A673 (cell line): ENCODE measurements around the gene TMEM61.
"Not testable (repeated sequence)": the region's sequence is repeated elsewhere in the genome, so short reads cannot be mapped to it uniquely, and the experiment has no call there.

Source experiments
- EZH2 ChIP-seq: fragments of 200-600 bp; sonication (generic); IDR thresholded peaks from 2 replicates; pipeline ENCODE4 v1.6.1; 2017; ENCODE audit warnings: borderline replicate concordance, low read depth, mild to moderate bottlenecking, mixed read lengths, antibody characterized with exemption, low read length; ENCODE audit not compliant: poor library complexity, severe bottlenecking
- TF ChIP-seq, protein P1 (sequence below): fragments of 300-800, 200-600 bp; sonication (generic); conservative IDR thresholded peaks from 2 replicates; pipeline ENCODE4 v1.5.1; 2017; ENCODE audit warnings: low read depth, mild to moderate bottlenecking, antibody characterized with exemption, low read length, moderate library complexity, mixed read lengths

DNA sequence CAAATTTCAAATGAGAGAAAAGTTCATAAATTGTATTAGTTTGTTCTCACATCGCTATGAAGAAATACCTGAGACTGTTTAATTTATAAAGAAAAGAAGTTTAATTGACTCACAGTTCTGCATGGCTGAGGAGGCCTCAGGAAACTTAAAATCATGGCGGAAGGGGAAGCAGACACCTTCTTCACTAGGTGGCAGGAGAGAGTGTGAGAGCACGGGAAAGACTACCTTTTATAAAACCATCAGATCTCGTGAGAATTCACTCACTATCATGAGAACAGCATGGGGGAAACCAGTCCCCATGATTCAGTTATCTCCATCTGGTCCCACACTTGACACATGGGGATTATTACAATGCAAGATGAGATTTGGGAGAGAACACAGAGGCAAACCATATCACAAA lies 41.5 kb upstream of the TMEM61 start:
- TF ChIP-seq, protein P1, sequence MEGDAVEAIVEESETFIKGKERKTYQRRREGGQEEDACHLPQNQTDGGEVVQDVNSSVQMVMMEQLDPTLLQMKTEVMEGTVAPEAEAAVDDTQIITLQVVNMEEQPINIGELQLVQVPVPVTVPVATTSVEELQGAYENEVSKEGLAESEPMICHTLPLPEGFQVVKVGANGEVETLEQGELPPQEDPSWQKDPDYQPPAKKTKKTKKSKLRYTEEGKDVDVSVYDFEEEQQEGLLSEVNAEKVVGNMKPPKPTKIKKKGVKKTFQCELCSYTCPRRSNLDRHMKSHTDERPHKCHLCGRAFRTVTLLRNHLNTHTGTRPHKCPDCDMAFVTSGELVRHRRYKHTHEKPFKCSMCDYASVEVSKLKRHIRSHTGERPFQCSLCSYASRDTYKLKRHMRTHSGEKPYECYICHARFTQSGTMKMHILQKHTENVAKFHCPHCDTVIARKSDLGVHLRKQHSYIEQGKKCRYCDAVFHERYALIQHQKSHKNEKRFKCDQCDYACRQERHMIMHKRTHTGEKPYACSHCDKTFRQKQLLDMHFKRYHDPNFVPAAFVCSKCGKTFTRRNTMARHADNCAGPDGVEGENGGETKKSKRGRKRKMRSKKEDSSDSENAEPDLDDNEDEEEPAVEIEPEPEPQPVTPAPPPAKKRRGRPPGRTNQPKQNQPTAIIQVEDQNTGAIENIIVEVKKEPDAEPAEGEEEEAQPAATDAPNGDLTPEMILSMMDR, result 0 out of 2 replicates have a peak, but pooled peaks have one; percentile 24
- TF ChIP-seq EZH2, result not testable (repeated sequence)
